Kidney (tissue), 14 donors: ENCODE measurements around the gene KCNK1. TPM values are rescaled to one million over a fixed set of nuclear protein-coding genes. Genes with fewer than 3 reads are reported as not detected.

Source experiments
- DNase-seq, 5 donors: peaks; one replicate each; pipeline ENCODE4 v3.0.0-alpha.2; 2013 to 2020
- FAIRE-seq: peaks from 2 replicates; lab custom pipeline; 2012; peaks lifted over from hg19 to GRCh38; lab: Jason Lieb, UNC
- H3K27ac ChIP-seq, 2 donors: one replicate each; pipeline ENCODE4 v1.7.0; 2013; ENCODE audit warnings: low read depth in 2 of 2, low read length in 2 of 2, inconsistent platforms in 1 of 2
- H3K27me3 ChIP-seq: one replicate; pipeline ENCODE4 v1.7.1; 2013; ENCODE audit warnings: low read length, inconsistent platforms; ENCODE audit not compliant: control insufficient read depth, insufficient read depth
- H3K36me3 ChIP-seq, 3 donors: one replicate each; pipeline versions ENCODE4 v1.7.0 to v1.7.1; 2013; ENCODE audit warnings: low read length in 3 of 3, control low read depth in 1 of 3, inconsistent platforms in 1 of 3; ENCODE audit not compliant: insufficient read depth in 3 of 3, control insufficient read depth in 2 of 3
- H3K4me1 ChIP-seq, 3 donors: one replicate each; pipeline versions ENCODE4 v1.7.0 to v1.7.1; 2013; ENCODE audit warnings: low read length in 3 of 3, inconsistent platforms in 1 of 3, low read depth in 1 of 3; ENCODE audit not compliant: control insufficient read depth in 2 of 3, insufficient read depth in 2 of 3
- H3K4me3 ChIP-seq, 3 donors: one replicate each; pipeline versions ENCODE4 v1.7.0 to v1.8.1; 2013; ENCODE audit warnings: low read length in 3 of 3, control low read depth in 1 of 3, inconsistent platforms in 1 of 3
- H3K9ac ChIP-seq, 3 donors: one replicate each; pipeline versions ENCODE4 v1.7.0 to v1.7.1; 2013; ENCODE audit warnings: low read length in 3 of 3, control low read depth in 1 of 3, inconsistent platforms in 1 of 3
- H3K9me3 ChIP-seq, 3 donors: one replicate each; pipeline versions ENCODE4 v1.7.0 to v1.7.1; 2013; ENCODE audit warnings: low read length in 3 of 3, control low read depth in 1 of 3, inconsistent platforms in 1 of 3; ENCODE audit not compliant: control insufficient read depth in 2 of 3, insufficient read depth in 1 of 3
- intact Hi-C: fragments of 100-400 bp; cut with DNase I; formaldehyde crosslinking; loops from one replicate; pipeline ENCODE4 v1.11.1; 2022
- polyA plus RNA-seq: library from polyadenylated mRNA; stranded (reverse); fragments of 350-450 nt; fragmentation: Illumina TruSeq; extraction: RNeasy Lipid Tissue Mini Kit (QIAGEN cat#74804); gene quantifications from one replicate; pipeline ENCODE4 v1.2.3, GENCODE V29; 2014; ENCODE audit warnings: low read depth, low replicate concordance; ENCODE audit not compliant: insufficient read depth
- total RNA-seq: library from RNA; stranded (reverse); fragmentation: NEBNext Ultra II Directional; extraction: Animal tissue kit (Norgen Biotek cat#: 25700); gene quantifications from one replicate; pipeline ENCODE4 v1.2.1, GENCODE V29; 2021
- TF ChIP-seq, protein P1 (sequence below): IDR thresholded peaks from 3 replicates; pipeline ENCODE4 v1.5.1; 2012; ENCODE audit warnings: mild to moderate bottlenecking, moderate library complexity, borderline replicate concordance; ENCODE audit not compliant: insufficient read depth; ENCODE audit errors: extremely low read depth
- donor health status: control.
- donor health status: control.
- donor health status: control.
- donor health status: control.
- donor health status: control.
- donor health status: DM: yes; HTN: yes; CAD: no.
- donor health status: Normal renal cell carcinoma (clear cell type).

Gene KCNK1
- total and polyA plus RNA-seq, 2 donors from 2014 or later, result 10.0 to 10.7 TPM

DNA sequence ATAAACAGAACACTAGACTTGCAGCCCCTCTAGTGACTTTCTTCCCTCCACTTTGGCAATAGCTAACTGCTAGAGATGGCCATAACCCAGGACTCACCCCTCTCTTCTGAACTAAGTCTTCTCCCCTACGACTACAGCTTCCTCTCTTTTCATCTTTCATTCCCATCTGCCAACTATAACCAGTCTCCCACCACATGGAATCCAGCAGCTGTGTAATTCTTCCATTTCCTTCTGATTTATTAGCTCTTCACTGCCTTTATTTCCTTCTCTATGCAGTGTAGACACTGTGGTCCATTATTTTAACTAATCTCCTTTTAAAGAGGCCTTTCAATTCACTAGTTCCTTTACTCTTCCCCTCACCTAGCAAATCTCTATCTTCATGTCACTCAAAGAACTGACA, 13.4 kb upstream of the KCNK1 start:
- H3K36me3 ChIP-seq, result no peaks in the 10 kb centered on the region
- intact Hi-C loops, result no loop called here
- H3K9ac ChIP-seq, result no peak overlapping the region
- H3K27me3 ChIP-seq, result no peaks in the 10 kb centered on the region
- DNase-seq, result no peak
- no peak overlapping the region for H3K27ac ChIP-seq
- H3K4me1 ChIP-seq, result no peaks in the 10 kb centered on the region
- no peak overlapping the region for H3K4me3 ChIP-seq
- TF ChIP-seq, protein P1, sequence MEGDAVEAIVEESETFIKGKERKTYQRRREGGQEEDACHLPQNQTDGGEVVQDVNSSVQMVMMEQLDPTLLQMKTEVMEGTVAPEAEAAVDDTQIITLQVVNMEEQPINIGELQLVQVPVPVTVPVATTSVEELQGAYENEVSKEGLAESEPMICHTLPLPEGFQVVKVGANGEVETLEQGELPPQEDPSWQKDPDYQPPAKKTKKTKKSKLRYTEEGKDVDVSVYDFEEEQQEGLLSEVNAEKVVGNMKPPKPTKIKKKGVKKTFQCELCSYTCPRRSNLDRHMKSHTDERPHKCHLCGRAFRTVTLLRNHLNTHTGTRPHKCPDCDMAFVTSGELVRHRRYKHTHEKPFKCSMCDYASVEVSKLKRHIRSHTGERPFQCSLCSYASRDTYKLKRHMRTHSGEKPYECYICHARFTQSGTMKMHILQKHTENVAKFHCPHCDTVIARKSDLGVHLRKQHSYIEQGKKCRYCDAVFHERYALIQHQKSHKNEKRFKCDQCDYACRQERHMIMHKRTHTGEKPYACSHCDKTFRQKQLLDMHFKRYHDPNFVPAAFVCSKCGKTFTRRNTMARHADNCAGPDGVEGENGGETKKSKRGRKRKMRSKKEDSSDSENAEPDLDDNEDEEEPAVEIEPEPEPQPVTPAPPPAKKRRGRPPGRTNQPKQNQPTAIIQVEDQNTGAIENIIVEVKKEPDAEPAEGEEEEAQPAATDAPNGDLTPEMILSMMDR, result no peak
- H3K9me3 ChIP-seq, result no peaks in the 10 kb centered on the region
- no peak for FAIRE-seq

DNA sequence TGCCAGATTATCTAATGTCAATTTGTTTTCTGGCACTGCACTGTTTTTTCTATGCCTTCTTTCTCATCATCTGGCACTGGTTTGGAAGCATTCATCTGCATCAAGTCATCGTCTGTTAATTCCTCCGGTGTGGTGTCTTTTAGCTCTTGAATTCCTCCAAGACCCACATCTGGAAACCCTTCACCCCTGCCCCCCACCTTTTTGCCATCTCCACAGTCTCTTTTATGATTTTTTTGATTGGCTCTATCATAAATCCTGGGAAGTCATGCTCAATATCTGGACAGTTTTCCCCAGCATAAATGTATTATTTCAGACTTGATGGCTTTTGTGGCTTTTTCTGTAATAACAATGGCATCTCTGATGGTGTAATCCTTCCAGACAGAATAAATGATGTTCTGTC, 10.4 kb upstream of the KCNK1 start:
- no peak for FAIRE-seq
- TF ChIP-seq, protein P1, result no peak

DNA sequence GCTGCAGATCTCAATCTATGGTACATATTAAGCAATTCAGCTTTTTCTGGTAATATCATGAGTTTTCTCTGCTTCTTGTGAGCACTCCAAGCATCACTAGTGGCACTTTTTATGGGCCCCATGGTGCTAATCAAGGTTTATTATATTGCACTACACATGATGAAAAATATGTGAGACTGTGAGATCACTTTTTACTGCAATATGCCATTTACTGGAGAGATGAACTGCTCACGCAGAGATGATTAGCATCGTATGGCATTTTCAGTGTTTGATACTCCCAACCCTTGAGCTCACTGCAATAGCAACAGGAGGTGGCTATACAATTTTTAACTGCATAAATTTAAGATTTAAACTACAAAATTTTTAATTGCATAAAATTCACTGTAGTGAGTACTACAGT, 8.7 kb upstream of the KCNK1 start:
- FAIRE-seq, result no peak
- intact Hi-C loops, result no loop called here
- Histone ChIP-seq H3K27ac (no peak overlapping the region), H3K27me3 (no peaks in the 10 kb centered on the region), H3K4me3 (no peak overlapping the region), H3K9ac (no peak overlapping the region), H3K36me3 (no peaks in the 10 kb centered on the region), H3K4me1 (no peaks in the 10 kb centered on the region), H3K9me3 (no peaks in the 10 kb centered on the region)
- no peak for DNase-seq
- TF ChIP-seq, protein P1, result no peak

More for the DNA sequence above, 10.4 kb upstream of the KCNK1 start:
- no peaks in the 10 kb centered on the region for H3K27me3 ChIP-seq
- no peaks in the 10 kb centered on the region for H3K4me1 ChIP-seq
- no peak for DNase-seq
- H3K27ac ChIP-seq, result no peak overlapping the region
- no peak overlapping the region for H3K4me3 ChIP-seq
- no peaks in the 10 kb centered on the region for H3K36me3 ChIP-seq
- intact Hi-C loops, result no loop called here
- H3K9me3 ChIP-seq, result no peaks in the 10 kb centered on the region
- H3K9ac ChIP-seq, result no peak overlapping the region

DNA sequence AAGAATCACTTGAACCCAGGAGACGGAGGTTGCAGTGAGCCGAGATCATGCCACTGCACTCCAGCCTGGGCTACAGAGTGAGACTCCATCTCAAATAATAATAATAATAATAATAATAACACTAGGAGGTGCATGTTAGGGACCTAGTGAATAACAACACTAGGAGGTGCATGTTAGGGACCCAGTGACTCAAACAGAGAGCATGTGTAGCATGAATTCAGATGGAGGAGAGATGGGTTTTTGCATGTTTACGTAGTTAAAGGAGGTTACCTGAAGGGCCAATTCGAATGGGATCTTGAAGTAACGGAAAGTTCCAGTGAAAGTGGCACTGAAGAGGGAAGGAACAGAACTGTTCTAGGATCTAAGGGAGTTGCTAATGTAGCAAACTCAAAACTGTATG, 7.1 kb upstream of the KCNK1 start:
- H3K36me3 ChIP-seq, result no peaks in the 10 kb centered on the region
- no peaks in the 10 kb centered on the region for H3K4me1 ChIP-seq
- no peak overlapping the region for H3K27ac ChIP-seq
- FAIRE-seq (no peak), DNase-seq (no peak)
- H3K9me3 ChIP-seq, result no peaks in the 10 kb centered on the region
- no peak overlapping the region for H3K9ac ChIP-seq
- H3K4me3 ChIP-seq, result no peak overlapping the region
- H3K27me3 ChIP-seq, result no peaks in the 10 kb centered on the region
- TF ChIP-seq, protein P1, result no peak
- intact Hi-C loops, result no loop called here
